NCI-H1417 treated with DMSO at 0.1 percent for 48 hours (cell line): ENCODE measurements around the gene KCTD15.

Source experiments
- DNase-seq: peaks from one replicate; lab custom pipeline; 2025; lab: John Stamatoyannopoulos, UW

The KCTD15 gene

DNA sequence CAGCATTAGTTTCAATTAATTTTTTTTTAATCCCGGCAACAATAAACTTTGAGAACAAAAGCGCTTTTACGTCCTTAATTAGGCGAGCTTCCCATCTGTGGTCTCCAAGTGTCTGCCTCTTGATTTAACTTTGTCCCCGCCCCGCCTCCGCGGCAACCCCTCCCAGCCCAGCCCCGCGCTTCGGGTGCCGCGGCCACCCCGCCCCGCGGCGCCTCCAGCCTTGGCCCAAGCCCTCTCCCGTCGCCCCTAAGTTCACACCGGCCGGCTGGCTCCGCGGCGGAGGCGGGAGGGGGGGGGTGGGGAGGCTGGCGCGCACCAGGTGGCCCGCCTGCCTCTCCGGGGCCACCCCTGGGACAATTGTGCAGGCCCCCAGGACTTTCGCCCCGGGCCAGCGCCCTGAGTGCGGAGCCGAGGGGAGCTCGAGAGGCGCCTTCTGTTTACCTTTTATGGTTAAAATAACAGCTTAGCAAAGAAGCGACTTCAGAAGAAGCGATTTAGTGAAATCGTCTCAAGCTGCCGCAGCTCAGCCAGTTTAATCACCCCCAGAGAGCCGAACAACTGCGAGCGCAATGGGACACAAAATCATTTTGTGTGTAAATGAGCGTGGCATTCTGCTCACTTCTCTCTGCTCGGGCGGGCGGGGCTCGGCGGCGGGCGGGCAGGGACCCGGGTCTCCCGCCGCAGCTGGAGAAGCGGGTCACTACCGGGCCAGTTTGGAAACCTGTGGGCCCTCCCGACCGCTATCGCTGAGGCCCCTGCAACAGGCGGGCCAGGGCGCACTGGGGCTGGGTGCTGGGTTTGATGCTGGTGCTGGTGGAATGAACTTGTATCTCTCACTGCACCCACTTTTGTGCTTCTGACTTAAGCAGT lies 1.4 kb downstream of the KCTD15 start:
- no peak for DNase-seq

- no peak for DNase-seq
These were observed 2.0 kb downstream of the KCTD15 start for GRCh38 chr19:33798681-33799111.

DNA sequence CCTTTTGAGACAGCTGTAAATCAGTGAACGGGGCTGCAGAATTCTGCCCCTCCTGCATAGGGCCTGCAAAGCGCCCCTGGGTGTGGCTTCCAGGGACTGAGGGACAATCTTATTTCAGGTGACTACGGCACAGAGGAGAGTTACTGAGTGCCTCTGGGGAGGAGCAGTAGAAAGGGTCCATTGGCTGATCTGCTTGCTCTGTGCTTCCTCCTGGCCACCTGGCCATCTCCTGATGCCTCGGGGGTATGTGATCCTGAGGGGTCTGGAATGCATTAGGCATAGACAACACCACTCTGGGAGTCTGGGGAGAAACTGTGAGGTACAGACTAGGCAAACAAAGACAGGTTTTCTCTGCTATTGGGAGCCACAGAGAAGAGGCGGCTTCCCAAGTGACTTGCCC lies 2.8 kb downstream of the KCTD15 start:
- DNase-seq: no peak

GRCh38 chr19:33800012-33800680 lies 3.5 kb downstream of the KCTD15 start:
- no peak for DNase-seq

DNA sequence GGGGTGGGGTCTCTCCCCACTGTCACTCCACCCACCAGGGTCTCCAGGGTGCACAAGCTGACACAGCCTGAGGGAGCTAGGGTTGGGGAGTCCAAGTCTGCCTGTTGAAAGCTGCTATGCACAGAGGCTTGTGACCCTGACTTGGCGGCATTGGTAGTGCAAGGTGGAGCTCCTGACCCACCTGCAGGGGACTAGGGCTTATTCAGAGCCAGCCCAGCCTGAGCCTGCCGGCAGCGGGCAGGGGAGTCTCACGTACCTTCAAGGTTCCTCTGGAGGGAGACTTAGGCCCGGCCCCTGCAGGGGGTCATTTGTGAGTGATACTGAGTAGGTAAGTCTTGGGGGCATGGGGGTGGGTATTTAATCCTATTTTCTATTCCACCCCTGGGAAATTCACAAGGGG lies 4.7 kb downstream of the KCTD15 start:
- no peak for DNase-seq

DNA sequence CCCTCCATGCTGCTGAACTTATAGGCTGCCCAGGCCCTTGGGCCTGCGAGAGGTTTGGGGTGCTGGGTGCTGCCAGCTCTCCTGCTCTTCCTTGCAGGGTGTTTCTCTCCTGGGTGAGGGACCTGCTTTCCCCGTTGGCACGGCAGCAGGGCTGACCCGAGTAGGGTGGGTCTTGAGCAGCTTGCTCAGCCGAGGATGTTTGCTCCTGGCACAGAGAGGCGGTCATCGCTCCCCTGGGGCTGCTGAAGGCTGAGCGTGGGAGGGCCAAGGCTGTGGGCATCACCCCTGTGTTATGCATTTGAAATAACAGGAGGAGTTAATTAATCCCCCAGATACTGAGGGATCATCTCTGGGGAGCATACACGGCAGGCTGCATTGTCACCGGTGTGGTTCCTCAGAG lies 5.3 kb downstream of the KCTD15 start:
- no peak for DNase-seq

- no peak for DNase-seq
These were observed 6.1 kb downstream of the KCTD15 start for GRCh38 chr19:33802801-33803200.

GRCh38 chr19:33803383-33803782 lies 6.7 kb downstream of the KCTD15 start:
- no peak for DNase-seq

DNA sequence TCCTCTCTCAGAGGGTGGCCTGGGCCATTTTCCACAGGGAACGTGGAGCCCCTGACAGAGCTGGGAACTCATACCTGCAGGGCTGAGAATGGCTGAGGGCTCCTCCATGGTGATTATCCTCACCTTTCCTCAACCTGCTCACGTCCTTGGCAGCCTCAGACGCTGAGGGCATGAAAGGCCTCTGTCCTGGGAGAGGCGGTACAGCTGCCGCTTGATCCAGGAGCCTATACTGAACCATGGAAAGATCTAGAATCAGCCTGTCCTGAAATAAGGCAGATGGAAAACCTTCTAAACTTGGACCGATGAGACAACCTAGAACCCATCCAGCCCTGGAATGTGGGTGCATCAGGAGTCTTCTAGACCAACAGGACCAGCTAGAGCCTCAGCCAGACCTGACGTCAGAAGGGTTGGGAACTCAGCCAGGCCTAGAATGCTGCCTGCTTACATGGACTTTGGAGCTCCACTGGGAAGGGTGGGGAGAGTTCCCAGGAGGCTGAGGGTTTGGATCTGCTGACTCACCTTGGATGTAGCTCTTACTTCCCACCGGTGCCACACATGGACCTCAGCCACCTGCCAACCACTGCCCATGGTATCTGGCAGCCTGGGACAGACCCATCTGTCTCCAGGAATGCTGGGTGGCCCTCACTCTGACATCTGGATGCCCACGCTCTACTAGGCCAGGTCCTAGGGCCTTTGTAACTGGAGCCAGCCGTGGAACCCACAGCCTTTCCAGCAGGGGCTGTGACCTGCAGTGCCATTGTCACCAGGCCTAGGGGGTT lies 7.5 kb downstream of the KCTD15 start:
- no peak for DNase-seq

DNA sequence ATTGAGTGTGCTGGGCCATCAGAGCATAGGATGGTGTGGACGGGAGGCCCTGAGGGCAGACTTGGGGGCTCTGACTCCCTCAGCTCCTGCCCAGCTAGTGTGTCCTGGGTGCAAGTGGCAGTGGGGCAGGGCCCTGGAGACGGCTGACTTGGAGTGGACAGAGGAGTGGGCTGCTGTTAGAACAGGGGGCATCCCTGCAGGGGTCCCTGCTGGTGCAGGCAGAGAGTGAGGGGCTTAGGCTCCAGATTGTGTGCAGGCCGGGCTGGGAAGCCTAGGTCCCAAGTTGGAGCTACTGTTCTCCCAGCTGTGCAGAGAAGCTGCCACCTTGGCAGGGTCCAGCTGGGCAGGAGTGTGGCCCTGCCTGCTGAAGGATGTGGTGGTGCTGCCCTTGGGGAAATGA lies 8.6 kb downstream of the KCTD15 start:
- DNase-seq: no peak

GRCh38 chr19:33805840-33806433 lies 9.3 kb downstream of the KCTD15 start:
- DNase-seq: no peak

DNA sequence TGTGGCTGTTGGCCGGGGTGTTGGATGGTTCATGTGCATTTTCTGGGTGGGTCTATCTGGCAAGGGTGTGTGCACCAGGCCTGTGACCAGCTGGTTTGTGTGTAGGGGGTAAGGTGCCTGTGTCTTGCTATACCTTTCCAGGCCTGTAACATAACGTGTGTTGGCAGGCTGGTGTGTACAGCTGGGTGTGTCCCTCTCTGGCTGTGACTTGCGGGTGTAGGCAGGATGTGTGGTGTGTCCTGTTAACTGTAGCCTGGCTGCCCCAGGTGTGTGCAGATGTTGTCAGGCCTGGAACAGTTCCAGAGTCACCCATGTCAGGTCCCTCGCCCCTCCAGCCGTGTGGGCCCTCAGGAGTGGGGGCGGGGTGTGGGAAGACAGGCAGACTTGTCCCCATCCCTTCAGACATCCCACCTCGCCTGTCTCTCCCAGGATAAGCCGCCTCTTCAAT lies 9.8 kb downstream of the KCTD15 start:
- no peak for DNase-seq

DNA sequence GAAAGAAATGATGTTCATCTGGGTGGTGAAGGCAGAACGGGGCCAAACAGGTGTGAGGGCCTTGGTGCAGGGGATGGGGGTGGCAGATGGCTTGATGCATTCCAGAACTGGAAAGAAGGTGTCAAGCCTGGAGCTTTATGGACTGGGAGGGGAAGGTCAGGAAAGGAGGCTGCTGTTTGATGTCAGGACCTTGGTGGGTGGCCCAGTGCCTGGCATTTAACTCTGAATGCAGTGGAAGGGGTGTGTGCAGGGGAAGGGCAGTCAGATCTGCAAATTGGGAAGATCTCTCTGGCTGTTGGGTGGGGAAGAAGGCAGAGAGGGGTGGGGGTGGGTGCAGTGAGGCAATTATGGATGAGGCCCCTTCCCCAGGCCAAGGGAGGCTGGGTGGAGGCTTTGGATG lies 11.7 kb downstream of the KCTD15 start:
- DNase-seq: no peak

- no peak for DNase-seq
These were observed 13.3 kb downstream of the KCTD15 start for GRCh38 chr19:33809960-33810359.

- no peak for DNase-seq
These were observed 14.2 kb downstream of the KCTD15 start for GRCh38 chr19:33810821-33811220.

DNA sequence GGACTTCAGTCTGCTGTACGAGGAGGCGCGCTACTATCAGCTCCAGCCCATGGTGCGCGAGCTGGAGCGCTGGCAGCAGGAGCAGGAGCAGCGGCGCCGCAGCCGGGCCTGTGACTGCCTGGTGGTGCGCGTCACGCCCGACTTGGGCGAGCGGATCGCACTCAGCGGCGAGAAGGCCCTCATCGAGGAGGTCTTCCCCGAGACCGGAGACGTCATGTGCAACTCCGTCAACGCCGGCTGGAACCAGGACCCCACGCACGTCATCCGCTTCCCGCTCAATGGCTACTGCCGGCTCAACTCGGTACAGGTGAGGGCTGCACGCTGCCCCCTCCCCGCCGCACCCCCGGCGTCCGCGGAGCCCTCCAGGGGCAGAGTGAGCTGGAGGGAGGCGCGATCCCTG lies 14.6 kb downstream of the KCTD15 start:
- no peak for DNase-seq

DNA sequence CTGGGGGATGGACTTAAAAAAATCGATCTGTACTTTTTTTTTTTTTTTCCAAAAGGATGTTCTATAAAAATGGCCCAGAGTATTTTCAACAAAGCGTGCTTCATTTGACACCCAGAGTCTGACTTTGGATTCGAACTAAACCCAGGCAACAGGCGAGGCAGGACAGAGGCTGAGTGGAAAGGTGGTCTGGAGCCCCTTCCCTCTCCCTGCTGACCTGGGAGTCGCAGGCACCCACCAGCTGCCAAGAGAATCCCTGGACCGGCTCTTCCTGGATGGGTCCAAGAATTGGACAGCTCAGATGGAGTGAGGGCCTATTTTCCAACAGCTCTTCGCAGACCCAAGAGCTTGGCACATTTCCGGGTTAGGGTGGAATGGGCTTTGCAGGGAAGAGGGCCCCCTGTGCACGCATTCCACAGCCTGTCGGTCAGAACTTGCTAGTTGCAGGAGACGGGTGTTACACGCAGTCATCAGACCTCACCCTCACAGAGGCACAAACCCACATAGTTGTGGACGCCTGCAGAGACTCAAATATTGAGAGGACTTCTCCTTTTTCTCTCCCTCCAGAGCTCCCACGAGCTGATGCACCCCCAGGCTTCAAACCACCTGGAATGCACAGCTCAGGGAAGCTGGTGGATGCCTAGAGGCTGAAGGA lies 15.2 kb downstream of the KCTD15 start:
- no peak for DNase-seq

GRCh38 chr19:33812388-33813330 lies 16.0 kb downstream of the KCTD15 start:
- DNase-seq: no peak

DNA sequence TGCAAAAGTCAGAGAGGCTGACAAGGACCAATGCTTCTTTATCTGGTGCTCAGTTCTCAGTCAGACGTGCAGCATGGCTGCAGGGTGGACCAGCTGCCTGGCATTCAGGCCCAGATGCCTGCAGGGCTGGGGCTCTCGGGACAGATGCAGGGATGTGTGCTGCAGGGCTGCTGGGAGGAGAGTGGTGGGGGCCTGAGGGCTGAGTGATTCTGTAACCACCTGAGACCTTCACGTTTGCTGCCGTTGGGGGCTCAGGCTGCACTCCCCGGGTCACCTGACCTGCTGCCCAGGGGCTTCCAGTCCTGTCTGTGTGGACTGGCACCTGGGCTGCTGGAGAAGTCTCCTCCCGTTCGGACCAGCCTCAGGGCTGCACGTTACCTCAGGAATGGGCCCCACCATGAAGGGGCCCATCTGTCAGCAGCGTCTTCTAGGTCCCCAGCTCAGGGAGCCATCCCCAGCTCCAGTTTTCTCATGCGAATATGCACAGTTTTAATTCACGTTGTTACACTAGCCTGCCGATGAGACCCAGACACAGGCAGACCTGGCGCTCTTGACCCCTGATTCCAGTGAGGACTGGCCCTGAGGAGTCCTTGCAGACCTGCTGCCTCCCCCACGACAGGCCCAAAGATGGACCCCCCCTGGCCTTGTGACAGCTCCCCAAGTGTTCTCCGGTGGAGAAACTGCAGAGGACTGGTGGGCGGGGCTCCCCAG lies 16.9 kb downstream of the KCTD15 start:
- DNase-seq: no peak
